Glutamatergic neuron (in vitro differentiated cells): ENCODE results near the gene OR6C65. TPM values are rescaled to one million over a fixed set of nuclear protein-coding genes. Genes with fewer than 3 reads are reported as not detected.
"Not testable (repeated sequence)": the region's sequence is repeated elsewhere in the genome, so short reads cannot be mapped to it uniquely, and the experiment has no call there.

Experiments used
- DNase-seq: peaks from one replicate; pipeline ENCODE4 v3.0.0; 2022
- H3K27ac Mint-ChIP-seq: one replicate; pipeline ENCODE4 v1.8.0; 2020; ENCODE audit warnings: mild to moderate bottlenecking, mixed read lengths, inconsistent platforms; ENCODE audit not compliant: unreplicated experiment
- H3K27me3 Mint-ChIP-seq: one replicate; pipeline ENCODE4 v1.8.0; 2020; ENCODE audit warnings: mild to moderate bottlenecking, moderate library complexity, mixed read lengths, inconsistent platforms; ENCODE audit not compliant: unreplicated experiment
- H3K36me3 Mint-ChIP-seq: one replicate; pipeline ENCODE4 v1.8.0; 2020; ENCODE audit warnings: mild to moderate bottlenecking, mixed read lengths, inconsistent platforms; ENCODE audit not compliant: unreplicated experiment
- H3K4me1 Mint-ChIP-seq: one replicate; pipeline ENCODE4 v1.8.0; 2020; ENCODE audit warnings: mild to moderate bottlenecking, low read depth, mixed read lengths, inconsistent platforms; ENCODE audit not compliant: unreplicated experiment
- H3K4me3 Mint-ChIP-seq: one replicate; pipeline ENCODE4 v1.8.0; 2020; ENCODE audit warnings: mild to moderate bottlenecking, mixed read lengths, inconsistent platforms; ENCODE audit not compliant: unreplicated experiment
- H3K9me3 Mint-ChIP-seq: one replicate; pipeline ENCODE4 v1.8.0; 2020; ENCODE audit warnings: mild to moderate bottlenecking, moderate library complexity, mixed read lengths, inconsistent platforms; ENCODE audit not compliant: unreplicated experiment
- total RNA-seq: library from RNA; stranded (reverse); fragmentation: NEBNext Ultra II Directional; extraction: Animal tissue kit (Norgen Biotek cat#: 25700); gene quantifications from one replicate; pipeline ENCODE4 v1.2.1, GENCODE V29; 2021; ENCODE audit not compliant: unreplicated experiment
- TF ChIP-seq, protein P1 (sequence below): fragments of 200-600 bp; sonication (generic); IDR thresholded peaks from one replicate; pipeline ENCODE4 v1.5.0; 2021; ENCODE audit not compliant: partially characterized antibody, unreplicated experiment

OR6C65 gene
- total RNA-seq, 1 donor from 2014 or later, result not detected

DNA sequence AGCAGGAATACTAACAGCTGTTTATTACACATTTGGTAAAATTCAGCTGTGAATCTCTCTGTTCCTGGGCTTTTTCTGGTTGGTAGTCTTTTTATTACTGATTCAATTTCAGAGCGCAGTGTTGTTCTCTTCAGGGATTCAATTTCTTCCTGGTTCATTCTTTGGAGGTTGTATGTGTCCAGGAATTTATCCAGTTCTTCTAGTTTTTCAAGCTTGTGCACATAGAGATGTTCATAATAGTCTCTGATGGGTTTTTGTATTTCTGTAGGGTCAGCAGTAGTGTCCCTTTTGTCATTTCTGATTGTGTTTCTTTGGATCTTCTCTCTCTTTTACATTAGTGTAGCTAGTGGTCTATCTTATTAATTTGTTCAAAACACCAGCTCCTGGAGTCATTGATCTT is 16.6 kb downstream of the OR6C65 start:
- TF ChIP-seq, protein P1, sequence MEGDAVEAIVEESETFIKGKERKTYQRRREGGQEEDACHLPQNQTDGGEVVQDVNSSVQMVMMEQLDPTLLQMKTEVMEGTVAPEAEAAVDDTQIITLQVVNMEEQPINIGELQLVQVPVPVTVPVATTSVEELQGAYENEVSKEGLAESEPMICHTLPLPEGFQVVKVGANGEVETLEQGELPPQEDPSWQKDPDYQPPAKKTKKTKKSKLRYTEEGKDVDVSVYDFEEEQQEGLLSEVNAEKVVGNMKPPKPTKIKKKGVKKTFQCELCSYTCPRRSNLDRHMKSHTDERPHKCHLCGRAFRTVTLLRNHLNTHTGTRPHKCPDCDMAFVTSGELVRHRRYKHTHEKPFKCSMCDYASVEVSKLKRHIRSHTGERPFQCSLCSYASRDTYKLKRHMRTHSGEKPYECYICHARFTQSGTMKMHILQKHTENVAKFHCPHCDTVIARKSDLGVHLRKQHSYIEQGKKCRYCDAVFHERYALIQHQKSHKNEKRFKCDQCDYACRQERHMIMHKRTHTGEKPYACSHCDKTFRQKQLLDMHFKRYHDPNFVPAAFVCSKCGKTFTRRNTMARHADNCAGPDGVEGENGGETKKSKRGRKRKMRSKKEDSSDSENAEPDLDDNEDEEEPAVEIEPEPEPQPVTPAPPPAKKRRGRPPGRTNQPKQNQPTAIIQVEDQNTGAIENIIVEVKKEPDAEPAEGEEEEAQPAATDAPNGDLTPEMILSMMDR, result no peak
- Mint-ChIP-seq H3K27me3 (no peaks in the 10 kb centered on the region), H3K4me1 (no peaks in the 10 kb centered on the region)

DNA sequence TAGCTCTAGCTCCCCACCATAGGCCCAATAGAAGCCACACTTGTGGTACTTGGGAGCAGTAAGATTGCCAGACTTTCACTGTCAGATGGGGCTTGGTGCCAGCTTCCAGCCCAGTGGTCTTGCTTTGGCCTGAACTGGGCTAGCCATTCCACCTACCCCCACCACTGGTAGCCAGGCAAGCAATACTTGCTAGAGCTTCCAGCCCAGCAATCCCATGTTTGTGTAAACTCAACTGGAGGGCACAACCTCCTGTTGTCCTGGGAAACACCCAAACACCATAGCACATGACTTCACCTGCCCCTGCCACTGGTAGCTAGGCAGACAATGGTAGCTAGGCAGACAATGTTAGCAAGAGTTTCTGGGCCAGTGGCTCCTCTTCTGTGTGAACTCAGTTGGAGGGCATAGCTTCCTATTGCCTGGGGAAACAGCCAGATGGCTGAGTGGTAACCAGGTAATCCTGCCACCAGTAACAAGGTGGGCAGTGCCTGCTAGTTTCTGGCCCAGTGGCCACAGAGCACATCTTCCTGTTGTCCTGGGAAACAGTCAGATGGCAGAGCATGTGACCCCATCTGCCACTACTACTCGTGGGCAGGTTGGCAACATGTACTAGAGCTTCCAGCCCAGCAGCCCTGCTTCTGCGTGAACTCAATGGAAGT is 20.1 kb downstream of the OR6C65 start:
- TF ChIP-seq, protein P1, result no peak
- no peak for DNase-seq
- H3K27ac Mint-ChIP-seq, result no peak overlapping the region
- H3K36me3 Mint-ChIP-seq, result no peaks in the 10 kb centered on the region
- no peaks in the 10 kb centered on the region for H3K4me1 Mint-ChIP-seq
- H3K4me3 Mint-ChIP-seq, result no peak overlapping the region
- H3K27me3 Mint-ChIP-seq, result no peaks in the 10 kb centered on the region
- H3K9me3 Mint-ChIP-seq, result no peaks in the 10 kb centered on the region

More for the DNA sequence above, 16.6 kb downstream of the OR6C65 start:
- Mint-ChIP-seq H3K36me3 (no peaks in the 10 kb centered on the region), H3K4me3 (no peak overlapping the region), H3K9me3 (no peaks in the 10 kb centered on the region), H3K27ac (no peak overlapping the region)
- DNase-seq, result no peak

DNA sequence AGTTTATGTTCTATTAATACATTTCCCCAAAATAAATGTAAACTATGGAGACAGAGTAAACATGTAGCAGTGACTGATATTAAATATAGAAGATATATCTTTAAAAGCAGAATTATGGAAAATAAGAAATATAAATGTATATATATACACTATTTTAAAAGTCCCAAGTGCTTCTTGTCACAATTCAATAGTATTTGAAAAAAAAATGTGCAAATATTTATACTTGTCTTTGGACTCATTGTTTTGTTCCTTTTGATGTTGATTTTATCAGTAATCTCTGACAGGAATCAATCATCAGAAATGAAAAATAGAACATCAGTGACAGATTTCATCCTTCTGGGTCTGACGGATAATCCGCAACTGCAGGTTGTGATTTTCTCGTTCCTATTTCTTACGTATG is 25.6 kb downstream of the OR6C65 start, which contains the start of gene OR6C76:
Gene OR6C76, plus strand, starts transcription at position 301 of the 400 bp plus-strand sequence. Its CDS starts 0 bp downstream, at position 301.
- TF ChIP-seq, protein P1, result no peak
- no peak for DNase-seq
- H3K4me1 Mint-ChIP-seq, result no peaks in the 10 kb centered on the region
- no peaks in the 10 kb centered on the region for H3K27me3 Mint-ChIP-seq
- no peak within 1 kb of the TSS for H3K4me3 Mint-ChIP-seq
- no peaks in the 10 kb centered on the region for H3K9me3 Mint-ChIP-seq
- H3K36me3 Mint-ChIP-seq, result no peaks in the 10 kb centered on the region
- no peak within 1 kb of the TSS for H3K27ac Mint-ChIP-seq

DNA sequence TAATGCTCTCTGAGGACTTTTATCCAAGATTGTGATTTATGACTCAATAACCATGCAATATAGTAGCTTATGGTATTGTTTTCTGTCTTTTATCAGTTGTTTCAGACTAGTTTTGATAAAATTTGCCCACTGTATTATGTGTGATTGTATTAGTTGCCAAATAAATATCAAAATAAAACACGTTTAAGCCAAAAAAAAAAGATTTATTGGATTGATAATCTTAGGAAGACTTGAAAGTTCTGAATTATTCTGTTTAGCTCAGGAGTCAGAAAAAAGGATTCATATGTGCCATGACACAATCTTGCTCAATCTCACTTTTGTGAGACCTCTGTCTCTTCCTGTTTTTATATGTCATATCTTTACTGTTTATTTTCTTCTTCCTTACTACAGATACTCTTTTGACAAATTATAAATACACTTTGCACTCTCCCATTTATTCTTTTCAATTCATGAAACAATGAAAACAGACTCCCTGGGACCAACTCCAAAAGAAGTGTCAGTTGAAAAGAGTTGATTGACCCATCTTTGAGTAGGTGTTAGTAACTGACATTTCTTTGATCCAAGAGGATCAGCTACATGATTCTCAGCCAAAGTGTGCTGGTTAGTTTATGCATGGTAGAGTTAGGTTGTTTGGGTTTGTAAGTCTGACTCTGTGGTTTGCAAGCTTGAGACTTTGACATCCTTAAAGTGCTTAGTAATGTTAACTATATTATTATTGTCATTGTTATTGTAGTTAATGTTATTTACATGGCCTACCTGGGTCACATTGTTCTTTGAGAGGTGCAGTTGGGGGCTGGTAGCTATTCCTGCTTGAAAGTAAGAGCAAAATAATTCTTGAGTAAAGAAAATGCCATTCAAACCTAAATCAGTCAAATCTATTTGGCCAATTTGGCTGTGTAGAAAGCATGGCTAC is 28.3 kb downstream of the OR6C65 start:
- DNase-seq, result no peak
- Mint-ChIP-seq H3K4me1 (no peaks in the 10 kb centered on the region), H3K27ac (no peak overlapping the region), H3K4me3 (no peak overlapping the region), H3K36me3 (no peaks in the 10 kb centered on the region), H3K9me3 (no peaks in the 10 kb centered on the region), H3K27me3 (no peaks in the 10 kb centered on the region)
- TF ChIP-seq, protein P1, result no peak

DNA sequence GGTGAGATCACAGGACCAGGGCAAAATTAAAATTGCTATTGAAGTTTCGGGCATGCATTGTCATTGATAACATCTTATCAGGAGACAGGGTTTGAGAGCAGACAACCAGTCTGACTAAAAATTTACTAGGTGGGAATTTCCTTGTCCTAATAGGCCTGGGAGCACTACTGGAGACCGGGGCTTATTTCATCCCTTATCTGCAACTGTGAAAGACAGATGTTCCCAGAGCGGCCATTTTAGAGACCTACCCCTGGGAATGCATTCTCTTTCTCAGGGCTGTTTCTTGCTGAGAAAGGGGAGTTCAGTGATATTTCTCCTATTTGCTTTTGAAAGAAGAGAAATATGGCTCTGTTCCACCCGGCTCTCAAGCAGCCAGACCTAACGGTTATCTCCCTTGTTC is 40.9 kb downstream of the OR6C65 start:
- not testable (repeated sequence) for H3K4me3 Mint-ChIP-seq, H3K36me3 Mint-ChIP-seq

More for the DNA sequence above, 40.9 kb downstream of the OR6C65 start:
- not testable (repeated sequence) for H3K4me1 Mint-ChIP-seq, DNase-seq, H3K27me3 Mint-ChIP-seq, H3K9me3 Mint-ChIP-seq, H3K27ac Mint-ChIP-seq
